Activated naive CD4-positive, alpha-beta T cell treated with anti-CD3 and anti-CD28 coated beads, Interleukin-2, amount 50 U/mL, for 24 hours (primary cell): ENCODE data around the gene LPP.
A peak's percentile ranks its signal among the peaks of the same experiment; 100 is the strongest.

Source experiments
- H3K27ac Mint-ChIP-seq: one replicate; pipeline ENCODE4 v1.8.0; 2021; ENCODE audit warnings: mild to moderate bottlenecking, mixed read lengths
- H3K27me3 Mint-ChIP-seq: one replicate; pipeline ENCODE4 v1.8.0; 2021; ENCODE audit warnings: mixed read lengths
- H3K36me3 Mint-ChIP-seq: one replicate; pipeline ENCODE4 v1.8.0; 2021; ENCODE audit warnings: mixed read lengths
- H3K4me1 Mint-ChIP-seq: one replicate; pipeline ENCODE4 v1.8.0; 2021; ENCODE audit warnings: mixed read lengths
- H3K4me3 Mint-ChIP-seq: one replicate; pipeline ENCODE4 v1.8.0; 2021; ENCODE audit warnings: mild to moderate bottlenecking, mixed read lengths
- H3K9me3 Mint-ChIP-seq: one replicate; pipeline ENCODE4 v1.8.0; 2021; ENCODE audit warnings: mixed read lengths

Gene LPP

GRCh38 chr3:188742755-188743550 lies 589.0 kb downstream of the LPP start:
- Mint-ChIP-seq H3K27ac (no peak overlapping the region), H3K36me3 (peaks cover under 1% of the 10 kb centered on the region), H3K4me1 (no peaks in the 10 kb centered on the region), H3K27me3 (no peaks in the 10 kb centered on the region), H3K4me3 (no peak overlapping the region), H3K9me3 (no peaks in the 10 kb centered on the region)

- Mint-ChIP-seq H3K27me3 (no peaks in the 10 kb centered on the region), H3K4me3 (no peak overlapping the region), H3K36me3 (no peaks in the 10 kb centered on the region), H3K4me1 (no peaks in the 10 kb centered on the region), H3K27ac (no peak overlapping the region), H3K9me3 (no peaks in the 10 kb centered on the region)
Measured at GRCh38 chr3:188744166-188744565, 590.2 kb downstream of the LPP start.

- Mint-ChIP-seq H3K27me3 (no peaks in the 10 kb centered on the region), H3K4me1 (no peaks in the 10 kb centered on the region), H3K9me3 (no peaks in the 10 kb centered on the region), H3K36me3 (no peaks in the 10 kb centered on the region), H3K27ac (no peak overlapping the region), H3K4me3 (no peak overlapping the region)
Measured at GRCh38 chr3:188745031-188745430, 591.1 kb downstream of the LPP start.

- Mint-ChIP-seq H3K9me3 (no peaks in the 10 kb centered on the region), H3K36me3 (no peaks in the 10 kb centered on the region), H3K27me3 (no peaks in the 10 kb centered on the region), H3K27ac (peak overlapping the region; percentile 9), H3K4me1 (peaks cover 6% of the 10 kb centered on the region), H3K4me3 (no peak overlapping the region)
Measured at GRCh38 chr3:188746291-188746783, 592.4 kb downstream of the LPP start.

GRCh38 chr3:188747489-188747888 lies 593.5 kb downstream of the LPP start:
- H3K36me3 Mint-ChIP-seq: no peaks in the 10 kb centered on the region
- no peak overlapping the region for H3K4me3 Mint-ChIP-seq
- no peak overlapping the region for H3K27ac Mint-ChIP-seq
- no peaks in the 10 kb centered on the region for H3K9me3 Mint-ChIP-seq
- H3K27me3 Mint-ChIP-seq: no peaks in the 10 kb centered on the region
- H3K4me1 Mint-ChIP-seq: peaks cover 6% of the 10 kb centered on the region

GRCh38 chr3:188749010-188749617 lies 595.2 kb downstream of the LPP start:
- H3K9me3 Mint-ChIP-seq: no peaks in the 10 kb centered on the region
- no peak overlapping the region for H3K27ac Mint-ChIP-seq

GRCh38 chr3:188749830-188750229 lies 595.9 kb downstream of the LPP start:
- H3K9me3 Mint-ChIP-seq: no peaks in the 10 kb centered on the region
- no peak overlapping the region for H3K4me3 Mint-ChIP-seq
- H3K27ac Mint-ChIP-seq: no peak overlapping the region
- H3K27me3 Mint-ChIP-seq: no peaks in the 10 kb centered on the region
- peaks cover 18% of the 10 kb centered on the region for H3K4me1 Mint-ChIP-seq
- H3K36me3 Mint-ChIP-seq: no peaks in the 10 kb centered on the region

More at GRCh38 chr3:188749010-188749617, 595.2 kb downstream of the LPP start:
- Mint-ChIP-seq H3K36me3 (no peaks in the 10 kb centered on the region), H3K4me1 (peaks cover 18% of the 10 kb centered on the region), H3K4me3 (no peak overlapping the region), H3K27me3 (no peaks in the 10 kb centered on the region)

- Mint-ChIP-seq H3K4me3 (no peak overlapping the region), H3K9me3 (no peaks in the 10 kb centered on the region), H3K36me3 (no peaks in the 10 kb centered on the region), H3K4me1 (peaks cover 18% of the 10 kb centered on the region), H3K27ac (no peak overlapping the region), H3K27me3 (no peaks in the 10 kb centered on the region)
Measured at GRCh38 chr3:188750617-188751016, 596.7 kb downstream of the LPP start.

GRCh38 chr3:188752850-188753249 lies 598.9 kb downstream of the LPP start:
- peaks cover 18% of the 10 kb centered on the region for H3K4me1 Mint-ChIP-seq
- no peak overlapping the region for H3K4me3 Mint-ChIP-seq
- H3K36me3 Mint-ChIP-seq: peaks cover 1% of the 10 kb centered on the region
- H3K9me3 Mint-ChIP-seq: no peaks in the 10 kb centered on the region
- H3K27ac Mint-ChIP-seq: no peak overlapping the region
- no peaks in the 10 kb centered on the region for H3K27me3 Mint-ChIP-seq

GRCh38 chr3:188754267-188754666 lies 600.3 kb downstream of the LPP start:
- H3K27ac Mint-ChIP-seq: no peak overlapping the region
- peaks cover 18% of the 10 kb centered on the region for H3K4me1 Mint-ChIP-seq
- peaks cover 1% of the 10 kb centered on the region for H3K36me3 Mint-ChIP-seq
- H3K27me3 Mint-ChIP-seq: no peaks in the 10 kb centered on the region
- no peak overlapping the region for H3K4me3 Mint-ChIP-seq
- H3K9me3 Mint-ChIP-seq: no peaks in the 10 kb centered on the region

GRCh38 chr3:188756241-188756640 lies 602.3 kb downstream of the LPP start:
- H3K36me3 Mint-ChIP-seq: peaks cover 4% of the 10 kb centered on the region
- H3K9me3 Mint-ChIP-seq: no peaks in the 10 kb centered on the region
- no peaks in the 10 kb centered on the region for H3K27me3 Mint-ChIP-seq
- H3K4me3 Mint-ChIP-seq: no peak overlapping the region
- peaks cover 12% of the 10 kb centered on the region for H3K4me1 Mint-ChIP-seq
- H3K27ac Mint-ChIP-seq: peak overlapping the region; percentile 30

- Mint-ChIP-seq H3K9me3 (no peaks in the 10 kb centered on the region), H3K27me3 (no peaks in the 10 kb centered on the region), H3K4me3 (no peak overlapping the region), H3K27ac (no peak overlapping the region), H3K36me3 (peaks cover 7% of the 10 kb centered on the region), H3K4me1 (no peaks in the 10 kb centered on the region)
Measured at GRCh38 chr3:188759336-188760005, 605.5 kb downstream of the LPP start.

GRCh38 chr3:188760408-188760807 lies 606.5 kb downstream of the LPP start:
- H3K36me3 Mint-ChIP-seq: peaks cover 7% of the 10 kb centered on the region
- H3K4me1 Mint-ChIP-seq: no peaks in the 10 kb centered on the region
- no peak overlapping the region for H3K4me3 Mint-ChIP-seq
- H3K27ac Mint-ChIP-seq: no peak overlapping the region
- no peaks in the 10 kb centered on the region for H3K27me3 Mint-ChIP-seq
- no peaks in the 10 kb centered on the region for H3K9me3 Mint-ChIP-seq

GRCh38 chr3:188761439-188761838 lies 607.5 kb downstream of the LPP start:
- Mint-ChIP-seq H3K36me3 (peaks cover 6% of the 10 kb centered on the region), H3K27me3 (no peaks in the 10 kb centered on the region), H3K4me1 (no peaks in the 10 kb centered on the region), H3K27ac (no peak overlapping the region), H3K9me3 (no peaks in the 10 kb centered on the region), H3K4me3 (no peak overlapping the region)

GRCh38 chr3:188761964-188762363 lies 608.0 kb downstream of the LPP start:
- Mint-ChIP-seq H3K27ac (no peak overlapping the region), H3K36me3 (peaks cover 8% of the 10 kb centered on the region), H3K4me3 (no peak overlapping the region), H3K27me3 (no peaks in the 10 kb centered on the region), H3K9me3 (no peaks in the 10 kb centered on the region), H3K4me1 (no peaks in the 10 kb centered on the region)

GRCh38 chr3:188764609-188765008 lies 610.7 kb downstream of the LPP start:
- H3K4me1 Mint-ChIP-seq: no peaks in the 10 kb centered on the region
- H3K27ac Mint-ChIP-seq: no peak overlapping the region
- no peak overlapping the region for H3K4me3 Mint-ChIP-seq
- H3K27me3 Mint-ChIP-seq: no peaks in the 10 kb centered on the region
- H3K9me3 Mint-ChIP-seq: no peaks in the 10 kb centered on the region
- peaks cover 8% of the 10 kb centered on the region for H3K36me3 Mint-ChIP-seq
